Hepatocyte (in vitro differentiated cells): Measurements from ENCODE around the gene SYNGR1. TPM values are rescaled to one million over a fixed set of nuclear protein-coding genes. Genes with fewer than 3 reads are reported as not detected.

Experiments
- DNase-seq: peaks from one replicate; pipeline ENCODE4 v3.0.0-alpha.2; 2016; ENCODE audit warnings: low spot score
- H2AFZ ChIP-seq: fragments of 200-600 bp; sonication (generic); 2 replicates; pipeline ENCODE4 v1.6.0; 2016; ENCODE audit warnings: antibody characterized with exemption, mild to moderate bottlenecking
- H3K27ac ChIP-seq: fragments of 200-600 bp; sonication (generic); 2 replicates; pipeline ENCODE4 v1.5.1; 2016; ENCODE audit warnings: mild to moderate bottlenecking
- H3K27me3 ChIP-seq: fragments of 200-600 bp; sonication (generic); 2 replicates; pipeline ENCODE4 v1.6.1; 2016
- H3K36me3 ChIP-seq: fragments of 200-600 bp; sonication (generic); replicated peaks from 2 replicates; pipeline ENCODE4 v1.5.1; 2016; ENCODE audit warnings: low read depth; ENCODE audit not compliant: insufficient read depth
- H3K4me1 ChIP-seq: fragments of 200-600 bp; sonication (generic); 2 replicates; pipeline ENCODE4 v1.5.1; 2016; ENCODE audit warnings: mild to moderate bottlenecking, moderate library complexity; ENCODE audit not compliant: insufficient read depth
- H3K4me2 ChIP-seq: fragments of 200-600 bp; sonication (generic); 2 replicates; pipeline ENCODE4 v1.6.0; 2016
- H3K4me3 ChIP-seq: fragments of 200-600 bp; sonication (generic); 2 replicates; pipeline ENCODE4 v1.5.1; 2016; ENCODE audit warnings: mild to moderate bottlenecking
- H3K79me2 ChIP-seq: fragments of 200-600 bp; sonication (generic); 2 replicates; pipeline ENCODE4 v1.6.0; 2017; ENCODE audit warnings: mild to moderate bottlenecking
- H3K9me2 ChIP-seq: fragments of 200-600 bp; sonication (generic); replicated peaks from 2 replicates; pipeline ENCODE4 v1.6.0; 2017; ENCODE audit warnings: mild to moderate bottlenecking; ENCODE audit not compliant: insufficient read depth
- H3K9me3 ChIP-seq: fragments of 200-600 bp; sonication (generic); 2 replicates; pipeline ENCODE4 v1.5.1; 2016; ENCODE audit warnings: low read depth, mild to moderate bottlenecking
- H4K20me1 ChIP-seq: fragments of 200-600 bp; sonication (generic); 2 replicates; pipeline ENCODE4 v1.6.0; 2016; ENCODE audit warnings: mild to moderate bottlenecking; ENCODE audit not compliant: insufficient read depth, poor library complexity, severe bottlenecking
- EZH2 ChIP-seq: fragments of 200-600 bp; sonication (generic); IDR thresholded peaks from 2 replicates; pipeline ENCODE4 v1.6.1; 2016; ENCODE audit warnings: antibody characterized with exemption, mild to moderate bottlenecking, borderline replicate concordance
- EZH2phosphoT487 ChIP-seq: fragments of 200-600 bp; sonication (generic); IDR thresholded peaks from one replicate; pipeline ENCODE4 v1.6.1; 2018; ENCODE audit warnings: antibody characterized with exemption, mild to moderate bottlenecking, low read depth, moderate library complexity; ENCODE audit not compliant: unreplicated experiment, severe bottlenecking
- WGBS: methylation state at CpG from one replicate; pipeline ENCODE4 v1.1.6; 2016; ENCODE audit warnings: low lambda C conversion rate; ENCODE audit errors: missing lambda C conversion rate; 5-methylcytosine and 5-hydroxymethylcytosine counted together
- polyA plus RNA-seq: library from polyadenylated mRNA; unstranded; fragments of >200 nt; fragmentation: Nextera tagmentation; extraction: Ambion mirVana; gene quantifications from 2 replicates; pipeline ENCODE4 v1.2.1, GENCODE V29; 2016
- total RNA-seq: library from RNA; depleted of rRNA; stranded (reverse); fragments of >200 nt; gene quantifications from 2 replicates; pipeline ENCODE4 v1.2.3, GENCODE V29; 2014
- TF ChIP-seq, protein P1 (sequence below): fragments of 200-600 bp; sonication (generic); IDR thresholded peaks from 2 replicates; pipeline ENCODE4 v1.5.1; 2016; ENCODE audit warnings: antibody characterized with exemption, mild to moderate bottlenecking; ENCODE audit not compliant: poor library complexity

SYNGR1 gene
- total and polyA plus RNA-seq, 2 experiments from 2014 or later = 23.1 to 58.8 TPM

DNA sequence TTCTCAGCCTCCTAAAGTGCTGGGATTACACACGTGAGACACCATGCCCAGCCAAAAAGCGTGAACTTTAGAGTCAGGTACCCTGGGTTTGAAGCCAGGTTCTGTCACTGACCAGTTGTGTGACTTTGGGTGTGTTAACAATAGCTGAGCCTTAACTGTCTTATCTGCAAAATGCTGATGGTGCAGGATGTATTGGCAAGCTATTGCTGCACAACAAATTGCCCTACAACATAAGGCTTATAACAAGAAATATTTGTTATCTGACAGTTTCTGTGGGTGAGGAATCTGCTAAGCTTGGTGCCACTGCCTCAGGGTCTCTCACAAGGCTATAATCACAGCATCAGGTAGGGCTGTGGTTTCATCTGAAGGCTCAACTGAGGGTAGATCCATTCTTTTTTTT is 21.9 kb downstream of the SYNGR1 start:
- Histone ChIP-seq H4K20me1 (no peaks in the 10 kb centered on the region), H3K4me3 (no peak overlapping the region), H2AFZ (no peak overlapping the region), H3K27ac (no peak overlapping the region), H3K79me2 (peaks cover 5% of the 10 kb centered on the region), H3K9me3 (no peaks in the 10 kb centered on the region), H3K4me1 (peaks cover 1% of the 10 kb centered on the region), H3K36me3 (no peaks in the 10 kb centered on the region), H3K9me2 (no peaks in the 10 kb centered on the region), H3K27me3 (no peaks in the 10 kb centered on the region), H3K4me2 (no peak overlapping the region)
- DNase-seq = no peak
- WGBS = 93% methylated on average over 2 of the region's 2 CpGs
- no peak for TF ChIP-seq EZH2
- TF ChIP-seq, protein P1, sequence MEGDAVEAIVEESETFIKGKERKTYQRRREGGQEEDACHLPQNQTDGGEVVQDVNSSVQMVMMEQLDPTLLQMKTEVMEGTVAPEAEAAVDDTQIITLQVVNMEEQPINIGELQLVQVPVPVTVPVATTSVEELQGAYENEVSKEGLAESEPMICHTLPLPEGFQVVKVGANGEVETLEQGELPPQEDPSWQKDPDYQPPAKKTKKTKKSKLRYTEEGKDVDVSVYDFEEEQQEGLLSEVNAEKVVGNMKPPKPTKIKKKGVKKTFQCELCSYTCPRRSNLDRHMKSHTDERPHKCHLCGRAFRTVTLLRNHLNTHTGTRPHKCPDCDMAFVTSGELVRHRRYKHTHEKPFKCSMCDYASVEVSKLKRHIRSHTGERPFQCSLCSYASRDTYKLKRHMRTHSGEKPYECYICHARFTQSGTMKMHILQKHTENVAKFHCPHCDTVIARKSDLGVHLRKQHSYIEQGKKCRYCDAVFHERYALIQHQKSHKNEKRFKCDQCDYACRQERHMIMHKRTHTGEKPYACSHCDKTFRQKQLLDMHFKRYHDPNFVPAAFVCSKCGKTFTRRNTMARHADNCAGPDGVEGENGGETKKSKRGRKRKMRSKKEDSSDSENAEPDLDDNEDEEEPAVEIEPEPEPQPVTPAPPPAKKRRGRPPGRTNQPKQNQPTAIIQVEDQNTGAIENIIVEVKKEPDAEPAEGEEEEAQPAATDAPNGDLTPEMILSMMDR = no peak
- TF ChIP-seq EZH2phosphoT487 = no peak

DNA sequence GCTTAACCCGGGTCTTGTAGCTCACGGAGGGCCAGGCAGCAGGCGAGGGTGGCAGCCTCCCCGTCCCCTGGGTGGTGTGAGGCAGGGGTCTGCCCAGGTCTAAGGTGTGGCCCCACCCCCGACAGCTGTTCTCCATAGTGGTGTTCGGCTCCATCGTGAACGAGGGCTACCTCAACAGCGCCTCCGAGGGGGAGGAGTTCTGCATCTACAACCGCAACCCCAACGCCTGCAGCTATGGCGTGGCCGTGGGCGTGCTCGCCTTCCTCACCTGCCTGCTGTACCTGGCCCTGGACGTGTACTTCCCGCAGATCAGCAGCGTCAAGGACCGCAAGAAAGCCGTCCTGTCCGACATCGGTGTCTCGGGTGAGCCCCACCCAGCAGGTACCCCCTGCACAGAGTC is 24.4 kb downstream of the SYNGR1 start:
- Histone ChIP-seq H4K20me1 (no peaks in the 10 kb centered on the region), H3K4me1 (no peaks in the 10 kb centered on the region), H3K9me2 (no peaks in the 10 kb centered on the region), H3K4me2 (no peak overlapping the region), H2AFZ (no peak overlapping the region), H3K4me3 (no peak overlapping the region), H3K36me3 (no peaks in the 10 kb centered on the region), H3K27ac (no peak overlapping the region), H3K27me3 (no peaks in the 10 kb centered on the region), H3K9me3 (no peaks in the 10 kb centered on the region), H3K79me2 (no peaks in the 10 kb centered on the region)
- TF ChIP-seq EZH2phosphoT487 (no peak), EZH2 (no peak)
- TF ChIP-seq, protein P1 = no peak
- DNase-seq = no peak
- WGBS = 92% methylated on average over 24 of the region's 24 CpGs

DNA sequence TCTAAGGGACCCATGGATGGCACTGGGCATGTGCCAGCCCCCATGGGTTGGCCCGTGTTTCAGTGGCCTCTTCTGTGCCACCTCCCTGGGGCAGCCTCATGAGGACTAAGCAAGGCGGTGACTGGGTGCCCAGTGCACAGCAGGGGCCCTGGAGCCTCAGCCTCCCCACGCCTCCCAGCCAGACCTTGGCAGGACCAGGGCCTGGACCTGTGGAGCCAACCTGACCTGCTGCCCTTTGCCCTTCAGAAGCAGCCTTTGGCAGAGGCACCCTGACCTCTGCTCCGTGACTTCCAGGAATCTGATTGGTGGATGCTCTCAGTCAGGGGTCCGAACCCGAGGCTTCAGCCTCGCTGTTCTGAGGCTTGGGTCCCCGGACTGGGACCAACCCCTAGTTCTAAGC is 25.0 kb downstream of the SYNGR1 start:
- Histone ChIP-seq H3K9me2 (no peaks in the 10 kb centered on the region), H3K9me3 (no peaks in the 10 kb centered on the region), H2AFZ (no peak overlapping the region), H3K79me2 (no peaks in the 10 kb centered on the region), H3K4me3 (no peak overlapping the region), H3K27ac (no peak overlapping the region), H4K20me1 (no peaks in the 10 kb centered on the region), H3K27me3 (no peaks in the 10 kb centered on the region), H3K36me3 (no peaks in the 10 kb centered on the region), H3K4me2 (no peak overlapping the region), H3K4me1 (no peaks in the 10 kb centered on the region)
- DNase-seq = no peak
- WGBS = 96% methylated on average over 8 of the region's 8 CpGs
- TF ChIP-seq EZH2 (no peak), EZH2phosphoT487 (no peak)
- TF ChIP-seq, protein P1 = no peak

DNA sequence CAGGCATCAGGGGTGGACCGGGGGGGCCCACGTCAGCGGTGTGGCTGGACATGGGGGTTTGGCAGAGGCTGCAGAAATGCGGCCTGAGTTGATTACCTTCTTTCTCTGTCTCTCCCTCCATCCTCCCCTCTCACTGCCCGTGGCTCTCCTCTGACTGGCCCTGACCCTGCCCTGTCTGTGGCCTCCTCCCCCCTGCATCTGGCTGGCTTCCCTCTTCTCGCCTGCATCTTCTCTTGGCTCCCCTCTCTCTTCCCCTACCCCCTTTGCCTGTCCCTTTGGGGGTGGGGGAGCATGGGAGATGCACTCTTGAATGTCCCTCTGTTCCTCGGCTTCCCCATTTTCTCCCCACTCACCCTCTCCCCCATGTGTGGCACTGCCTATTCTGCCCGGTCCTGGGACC is 25.9 kb downstream of the SYNGR1 start:
- no peak for DNase-seq
- Histone ChIP-seq H3K4me1 (no peaks in the 10 kb centered on the region), H2AFZ (no peak overlapping the region), H3K79me2 (no peaks in the 10 kb centered on the region), H4K20me1 (no peaks in the 10 kb centered on the region), H3K27me3 (no peaks in the 10 kb centered on the region), H3K9me3 (no peaks in the 10 kb centered on the region), H3K4me2 (no peak overlapping the region), H3K27ac (no peak overlapping the region), H3K36me3 (no peaks in the 10 kb centered on the region), H3K9me2 (no peaks in the 10 kb centered on the region), H3K4me3 (no peak overlapping the region)
- 88% methylated on average over 4 of the region's 8 CpGs for WGBS
- TF ChIP-seq, protein P1 = no peak
- TF ChIP-seq EZH2 (no peak), EZH2phosphoT487 (no peak)
